GM23248 (cell line): ENCODE results near the gene USF3. TPM values are rescaled to one million over a fixed set of nuclear protein-coding genes. Genes with fewer than 3 reads are reported as not detected.

ENCODE experiments used
- DNase-seq: peaks from one replicate; pipeline ENCODE4 v3.0.0-alpha.2; 2015
- H2AFZ ChIP-seq: fragments of 200-600 bp; sonication (generic); 2 replicates; pipeline ENCODE4 v1.6.1; 2016; ENCODE audit warnings: antibody characterized with exemption
- H3F3A ChIP-seq: fragments of 200-600 bp; sonication (generic); 2 replicates; pipeline ENCODE4 v1.6.1; 2016; ENCODE audit warnings: mild to moderate bottlenecking, antibody characterized with exemption, mixed run types; ENCODE audit not compliant: insufficient read depth
- H3K27ac ChIP-seq: fragments of 200-600 bp; sonication (generic); 2 replicates; pipeline ENCODE4 v1.5.1; 2016; ENCODE audit warnings: mild to moderate bottlenecking
- H3K27me3 ChIP-seq: fragments of 200-600 bp; sonication (generic); replicated peaks from 2 replicates; pipeline ENCODE4 v1.6.1; 2016; ENCODE audit warnings: mild to moderate bottlenecking; ENCODE audit not compliant: insufficient read depth
- H3K36me3 ChIP-seq: fragments of 200-600 bp; sonication (generic); 2 replicates; pipeline ENCODE4 v1.6.1; 2016; ENCODE audit warnings: low read depth, mild to moderate bottlenecking
- H3K4me1 ChIP-seq: fragments of 200-600 bp; sonication (generic); 2 replicates; pipeline ENCODE4 v1.6.1; 2016; ENCODE audit warnings: mild to moderate bottlenecking; ENCODE audit not compliant: insufficient read depth
- H3K4me2 ChIP-seq: fragments of 200-600 bp; sonication (generic); one replicate; pipeline ENCODE4 v1.6.1; 2016; ENCODE audit warnings: mild to moderate bottlenecking; ENCODE audit not compliant: unreplicated experiment
- H3K4me3 ChIP-seq: fragments of 200-600 bp; sonication (generic); 2 replicates; pipeline ENCODE4 v1.5.1; 2016; ENCODE audit warnings: mild to moderate bottlenecking
- H3K79me2 ChIP-seq: fragments of 200-600 bp; sonication (generic); 2 replicates; pipeline ENCODE4 v1.6.1; 2016; ENCODE audit warnings: mild to moderate bottlenecking; ENCODE audit not compliant: insufficient read depth
- H3K9ac ChIP-seq: fragments of 200-600 bp; sonication (generic); 2 replicates; pipeline ENCODE4 v1.6.1; 2016; ENCODE audit warnings: mild to moderate bottlenecking
- H3K9me2 ChIP-seq: fragments of 200-600 bp; sonication (generic); 2 replicates; pipeline ENCODE4 v1.6.1; 2016; ENCODE audit warnings: mixed run types, mild to moderate bottlenecking, moderate library complexity; ENCODE audit not compliant: insufficient read depth
- H3K9me3 ChIP-seq: fragments of 200-600 bp; sonication (generic); one replicate; pipeline ENCODE4 v1.6.1; 2017; ENCODE audit warnings: low read depth
- H4K20me1 ChIP-seq: fragments of 200-600 bp; sonication (generic); 2 replicates; pipeline ENCODE4 v1.6.0; 2016; ENCODE audit not compliant: insufficient read depth
- EZH2 ChIP-seq: fragments of 200-600 bp; sonication (generic); IDR thresholded peaks from 2 replicates; pipeline ENCODE4 v1.6.1; 2018; ENCODE audit warnings: antibody characterized with exemption, mild to moderate bottlenecking; ENCODE audit not compliant: insufficient read depth, poor library complexity, severe bottlenecking
- EZH2phosphoT487 ChIP-seq: fragments of 200-600 bp; sonication (generic); IDR thresholded peaks from 2 replicates; pipeline ENCODE4 v1.6.1; 2018; ENCODE audit warnings: antibody characterized with exemption, moderate library complexity, mild to moderate bottlenecking, low read depth; ENCODE audit not compliant: insufficient read depth
- WGBS, 2 experiments: methylation state at CpG; one replicate each; pipeline ENCODE4 v1.1.6; 2015 to 2017; ENCODE audit warnings: low lambda C conversion rate in 2 of 2, low coverage in 1 of 2; ENCODE audit errors: missing lambda C conversion rate in 2 of 2; 5-methylcytosine and 5-hydroxymethylcytosine counted together
- in situ Hi-C: fragments of 300-500 bp; cut with MboI; formaldehyde crosslinking; loops from 2 replicates; pipeline ENCODE4 v1.15.0; 2020
- polyA plus RNA-seq: library from polyadenylated mRNA; unstranded; fragments of >200 nt; fragmentation: Nextera tagmentation; extraction: Ambion mirVana; gene quantifications from 2 replicates; pipeline ENCODE4 v1.2.1, GENCODE V29; 2016
- total RNA-seq: library from RNA; depleted of rRNA; stranded (reverse); fragments of >200 nt; shearing (Covaris generic); gene quantifications from 2 replicates; pipeline ENCODE4 v1.2.3, GENCODE V29; 2014

The USF3 gene
- total and polyA plus RNA-seq, 2 experiments from 2014 or later, result 3.5 to 8.1 TPM

DNA sequence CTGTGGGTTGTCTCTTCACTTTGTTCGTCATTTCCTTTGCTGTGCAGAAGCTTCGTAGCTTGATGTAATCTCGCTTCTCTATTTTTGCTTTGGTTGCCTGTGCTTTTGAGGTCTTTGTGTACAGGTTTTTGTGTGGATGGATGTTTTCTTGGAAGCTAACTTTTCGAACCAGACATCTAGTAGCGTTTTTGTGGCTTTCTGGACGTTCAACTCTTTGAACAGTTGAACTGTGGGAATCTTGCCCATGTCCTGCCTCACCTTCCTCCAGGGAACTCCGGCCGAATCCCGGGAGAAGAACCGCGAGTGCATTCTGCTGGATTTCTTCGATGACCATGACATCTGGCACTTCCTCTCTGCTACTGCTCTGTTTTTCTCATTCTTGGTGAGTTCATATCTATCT lies 70.6 kb downstream of the USF3 start:
- no peak for DNase-seq
- H3K9me2 ChIP-seq, result no peaks in the 10 kb centered on the region
- H3K4me2 ChIP-seq, result no peak overlapping the region
- no peaks in the 10 kb centered on the region for H4K20me1 ChIP-seq
- no peaks in the 10 kb centered on the region for H3K4me1 ChIP-seq
- H3K27ac ChIP-seq, result no peak overlapping the region
- no peaks in the 10 kb centered on the region for H3K79me2 ChIP-seq
- H3K9ac ChIP-seq, result no peak overlapping the region
- H3K4me3 ChIP-seq, result no peak overlapping the region
- no peaks in the 10 kb centered on the region for H3F3A ChIP-seq
- H2AFZ ChIP-seq, result 0 out of 2 replicates have a peak overlapping the region, but pooled peaks have one; percentile 40
- in situ Hi-C loops, result no loop called here
- peaks cover 10% of the 10 kb centered on the region for H3K27me3 ChIP-seq
- H3K36me3 ChIP-seq, result no peaks in the 10 kb centered on the region
- 75 to 78% methylated on average over 12 of the region's 12 CpGs for WGBS, 2 experiments
- no peak for TF ChIP-seq EZH2phosphoT487
- TF ChIP-seq EZH2, result no peak
- no peaks in the 10 kb centered on the region for H3K9me3 ChIP-seq

DNA sequence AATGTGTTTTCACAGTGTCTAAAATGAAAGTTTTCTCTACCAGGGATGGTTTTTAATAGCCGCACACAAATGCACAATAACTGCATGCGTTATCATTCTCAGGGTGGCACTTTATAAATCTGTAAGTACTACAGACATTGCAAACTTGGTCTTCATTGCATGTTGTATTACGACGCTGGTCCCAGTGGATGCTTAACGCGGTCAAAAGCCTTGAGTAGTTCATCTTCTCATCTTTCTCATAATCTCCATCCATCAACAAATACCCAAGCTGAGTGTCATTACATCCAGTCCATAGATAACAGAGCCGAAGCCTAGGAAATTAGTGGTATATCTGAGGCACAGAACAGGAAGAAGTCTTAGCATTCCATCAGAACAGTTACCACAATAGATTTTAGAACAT lies 72.6 kb downstream of the USF3 start:
- Histone ChIP-seq H3K4me2 (no peak overlapping the region), H3K79me2 (no peaks in the 10 kb centered on the region), H3K9me2 (no peaks in the 10 kb centered on the region), H3F3A (no peaks in the 10 kb centered on the region), H3K4me1 (no peaks in the 10 kb centered on the region), H3K27me3 (0 out of 2 replicates have a peak, but pooled peaks cover 5% of the 10 kb centered on the region), H3K4me3 (no peak overlapping the region), H3K9ac (no peak overlapping the region), H4K20me1 (no peaks in the 10 kb centered on the region), H3K36me3 (no peaks in the 10 kb centered on the region), H2AFZ (no peak overlapping the region), H3K27ac (no peak overlapping the region), H3K9me3 (no peaks in the 10 kb centered on the region)
- 89 to 93% methylated on average over 7 of the region's 7 CpGs for WGBS, 2 experiments
- in situ Hi-C loops, result loop anchor here (25.0 kb wide), 1 partner anchor 587 kb away; no protein-coding TSS in a partner anchor
- DNase-seq, result no peak
- TF ChIP-seq EZH2 (no peak), EZH2phosphoT487 (no peak)

DNA sequence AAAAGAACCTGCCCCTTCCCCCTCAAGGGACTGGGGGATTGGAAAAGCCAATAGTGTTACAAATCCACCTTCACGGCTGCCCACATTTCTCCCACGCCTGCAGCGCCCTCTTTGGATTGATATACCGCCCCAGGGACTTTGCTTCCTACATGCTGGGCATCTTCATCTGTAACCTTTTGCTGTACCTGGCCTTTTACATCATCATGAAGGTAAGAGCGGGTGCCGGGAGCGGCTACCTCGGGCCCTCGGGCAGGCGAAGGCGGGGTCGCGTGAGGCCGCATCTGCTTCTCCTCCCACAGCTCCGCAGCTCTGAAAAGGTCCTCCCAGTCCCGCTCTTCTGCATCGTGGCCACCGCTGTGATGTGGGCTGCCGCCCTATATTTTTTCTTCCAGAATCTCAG lies 73.1 kb downstream of the USF3 start:
- in situ Hi-C loops, result loop anchor here (25.0 kb wide), 1 partner anchor 586 kb away; no protein-coding TSS in a partner anchor
- no peaks in the 10 kb centered on the region for H3K9me3 ChIP-seq

DNA sequence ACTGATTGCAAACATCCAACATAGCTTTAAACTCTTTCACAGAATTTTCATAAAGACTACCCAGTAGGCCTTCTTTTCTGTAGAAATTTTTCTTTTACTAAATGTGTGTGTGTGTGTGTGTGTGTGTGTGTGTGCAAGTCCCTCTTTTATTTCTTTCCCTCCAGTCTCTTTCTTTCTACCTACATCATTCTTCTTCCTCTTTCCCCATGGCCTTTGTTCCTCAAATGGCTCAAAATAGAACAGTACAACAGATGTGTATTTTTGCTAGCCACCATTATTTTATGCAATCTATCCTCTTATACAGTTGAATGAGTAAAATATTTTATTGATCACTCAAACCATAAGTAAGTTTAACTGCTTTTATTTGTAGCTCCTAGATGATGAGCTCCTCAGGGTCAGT lies 76.4 kb downstream of the USF3 start:
- H3K9me2 ChIP-seq, result no peaks in the 10 kb centered on the region
- no peak overlapping the region for H3K4me3 ChIP-seq
- no peak overlapping the region for H3K9ac ChIP-seq
- no peaks in the 10 kb centered on the region for H3K9me3 ChIP-seq
- no peaks in the 10 kb centered on the region for H3K36me3 ChIP-seq
- no peak for DNase-seq
- no peaks in the 10 kb centered on the region for H3F3A ChIP-seq
- TF ChIP-seq EZH2phosphoT487 (no peak), EZH2 (no peak)
- H4K20me1 ChIP-seq, result no peaks in the 10 kb centered on the region
- in situ Hi-C loops, result loop anchor here (25.0 kb wide), 1 partner anchor 583 kb away; no protein-coding TSS in a partner anchor
- H3K27me3 ChIP-seq, result peaks cover 11% of the 10 kb centered on the region; the same call in 1 of the 2 replicates
- H3K79me2 ChIP-seq, result no peaks in the 10 kb centered on the region
- no peak overlapping the region for H3K27ac ChIP-seq
- no peaks in the 10 kb centered on the region for H3K4me1 ChIP-seq
- H2AFZ ChIP-seq, result no peak overlapping the region
- H3K4me2 ChIP-seq, result no peak overlapping the region

More for the DNA sequence above, 73.1 kb downstream of the USF3 start:
- Histone ChIP-seq H3K79me2 (no peaks in the 10 kb centered on the region), H3K4me3 (no peak overlapping the region), H3K36me3 (no peaks in the 10 kb centered on the region), H3K4me1 (no peaks in the 10 kb centered on the region), H3K4me2 (no peak overlapping the region), H3F3A (no peaks in the 10 kb centered on the region), H3K27ac (no peak overlapping the region), H3K9ac (no peak overlapping the region), H3K9me2 (no peaks in the 10 kb centered on the region), H4K20me1 (no peaks in the 10 kb centered on the region), H2AFZ (no peak overlapping the region), H3K27me3 (0 out of 2 replicates have a peak, but pooled peaks cover 5% of the 10 kb centered on the region)
- DNase-seq, result no peak
- 44 to 47% methylated on average over 19 of the region's 19 CpGs for WGBS, 2 experiments
- TF ChIP-seq EZH2phosphoT487, result no peak
- no peak for TF ChIP-seq EZH2

- Histone ChIP-seq H3K4me2 (no peak overlapping the region), H3K79me2 (no peaks in the 10 kb centered on the region), H3F3A (no peaks in the 10 kb centered on the region), H3K4me3 (no peak overlapping the region), H3K9ac (no peak overlapping the region), H3K27me3 (peaks cover 6% of the 10 kb centered on the region; the same call in 1 of the 2 replicates), H2AFZ (no peak overlapping the region), H3K27ac (no peak overlapping the region), H3K36me3 (no peaks in the 10 kb centered on the region), H4K20me1 (no peaks in the 10 kb centered on the region), H3K4me1 (no peaks in the 10 kb centered on the region), H3K9me2 (no peaks in the 10 kb centered on the region), H3K9me3 (no peaks in the 10 kb centered on the region)
- TF ChIP-seq EZH2phosphoT487 (no peak), EZH2 (no peak)
- 51 to 61% methylated on average over 2 of the region's 2 CpGs for WGBS, 2 experiments
- no peak for DNase-seq
- in situ Hi-C loops, result loop anchor here (25.0 kb wide), 1 partner anchor 580 kb away; no protein-coding TSS in a partner anchor
These were observed 78.7 kb downstream of the USF3 start for GRCh38 chr3:113617726-113618125.
